Measurements from ENCODE around the gene BARHL1.

GRCh38 chr9:132545578-132545977 is 36.8 kb upstream of the BARHL1 start:
- TF ChIP-seq POLR2A (IDR thresholded peaks at IDR 0.05; ENCODE audit: low read depth) = no peak
- TF ChIP-seq, protein P1, sequence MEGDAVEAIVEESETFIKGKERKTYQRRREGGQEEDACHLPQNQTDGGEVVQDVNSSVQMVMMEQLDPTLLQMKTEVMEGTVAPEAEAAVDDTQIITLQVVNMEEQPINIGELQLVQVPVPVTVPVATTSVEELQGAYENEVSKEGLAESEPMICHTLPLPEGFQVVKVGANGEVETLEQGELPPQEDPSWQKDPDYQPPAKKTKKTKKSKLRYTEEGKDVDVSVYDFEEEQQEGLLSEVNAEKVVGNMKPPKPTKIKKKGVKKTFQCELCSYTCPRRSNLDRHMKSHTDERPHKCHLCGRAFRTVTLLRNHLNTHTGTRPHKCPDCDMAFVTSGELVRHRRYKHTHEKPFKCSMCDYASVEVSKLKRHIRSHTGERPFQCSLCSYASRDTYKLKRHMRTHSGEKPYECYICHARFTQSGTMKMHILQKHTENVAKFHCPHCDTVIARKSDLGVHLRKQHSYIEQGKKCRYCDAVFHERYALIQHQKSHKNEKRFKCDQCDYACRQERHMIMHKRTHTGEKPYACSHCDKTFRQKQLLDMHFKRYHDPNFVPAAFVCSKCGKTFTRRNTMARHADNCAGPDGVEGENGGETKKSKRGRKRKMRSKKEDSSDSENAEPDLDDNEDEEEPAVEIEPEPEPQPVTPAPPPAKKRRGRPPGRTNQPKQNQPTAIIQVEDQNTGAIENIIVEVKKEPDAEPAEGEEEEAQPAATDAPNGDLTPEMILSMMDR (IDR thresholded peaks at IDR 0.05) = no peak
- no peak for TF ChIP-seq POLR2AphosphoS5 (IDR thresholded peaks at IDR 0.05)
